ENCODE data around the gene RBM6.

- TF ChIP-seq CTCF (IDR thresholded peaks at IDR 0.05) (no peak), EP300 (IDR thresholded peaks at IDR 0.05) (no peak), POLR2A (IDR thresholded peaks at IDR 0.05) (no peak), POLR2AphosphoS5 (IDR thresholded peaks at IDR 0.05) (no peak)
Measured at GRCh38 chr3:49930922-49931321, 9.0 kb upstream of the RBM6 start.

All from upper lobe of left lung (tissue), 4 donors.